ENCODE data around the gene OPN1MW2.
"Not testable (repeated sequence)": the region's sequence is repeated elsewhere in the genome, so short reads cannot be mapped to it uniquely, and the experiment has no call there.

OPN1MW2 gene

GRCh38 chrX:154219456-154219855 is at the start of gene OPN1MW2:
Gene OPN1MW2 (plus strand): TSS chrX:154219756. CDS start chrX:154219816, 60 bp downstream.
- not testable (repeated sequence) for DNase-seq

GRCh38 chrX:154172535-154172943 is 47.0 kb upstream of the OPN1MW2 start:
- DNase-seq, result not testable (repeated sequence)

GRCh38 chrX:154174356-154174755 is 45.2 kb upstream of the OPN1MW2 start:
- DNase-seq, result not testable (repeated sequence)

- not testable (repeated sequence) for DNase-seq
Observed at GRCh38 chrX:154182296-154182695, 37.3 kb upstream of the OPN1MW2 start, which contains the start of gene OPN1MW. Gene OPN1MW (plus strand): TSS chrX:154182596. CDS start chrX:154182678, 82 bp downstream.

- DNase-seq, result not testable (repeated sequence)
Observed at GRCh38 chrX:154183794-154184193, 35.8 kb upstream of the OPN1MW2 start.

- not testable (repeated sequence) for DNase-seq
Observed at GRCh38 chrX:154192846-154193245, 26.7 kb upstream of the OPN1MW2 start.

GRCh38 chrX:154194316-154194715 is 25.2 kb upstream of the OPN1MW2 start:
- DNase-seq, result not testable (repeated sequence)

- DNase-seq, result not testable (repeated sequence)
Observed at GRCh38 chrX:154196466-154196865, 23.1 kb upstream of the OPN1MW2 start.

- not testable (repeated sequence) for DNase-seq
Observed at GRCh38 chrX:154209670-154210418, 9.7 kb upstream of the OPN1MW2 start.

GRCh38 chrX:154211057-154211456 is 8.5 kb upstream of the OPN1MW2 start:
- not testable (repeated sequence) for DNase-seq

GRCh38 chrX:154211499-154211898 is 8.1 kb upstream of the OPN1MW2 start:
- DNase-seq, result not testable (repeated sequence)

GRCh38 chrX:154225292-154225691 is 5.7 kb downstream of the OPN1MW2 start:
- DNase-seq, result not testable (repeated sequence)

GRCh38 chrX:154226706-154227105 is 7.2 kb downstream of the OPN1MW2 start:
- not testable (repeated sequence) for DNase-seq

- DNase-seq, result not testable (repeated sequence)
Observed at GRCh38 chrX:154231443-154231842, 11.9 kb downstream of the OPN1MW2 start.

GRCh38 chrX:154233620-154234019 is 14.1 kb downstream of the OPN1MW2 start:
- DNase-seq, result not testable (repeated sequence)

- DNase-seq, result not testable (repeated sequence)
Observed at GRCh38 chrX:154238939-154239559, 19.5 kb downstream of the OPN1MW2 start.

GRCh38 chrX:154239982-154240503 is 20.5 kb downstream of the OPN1MW2 start:
- DNase-seq, result not testable (repeated sequence)

GRCh38 chrX:154247377-154248045 is 28.0 kb downstream of the OPN1MW2 start:
- DNase-seq, result not testable (repeated sequence)

- not testable (repeated sequence) for DNase-seq
Observed at GRCh38 chrX:154248076-154248475, 28.5 kb downstream of the OPN1MW2 start.

- DNase-seq, result not testable (repeated sequence)
Observed at GRCh38 chrX:154257282-154257681, 37.7 kb downstream of the OPN1MW2 start, which contains the start of gene OPN1MW3. Gene OPN1MW3 (plus strand): TSS chrX:154257582. CDS start chrX:154257620, 38 bp downstream.

GRCh38 chrX:154258711-154259110 is 39.2 kb downstream of the OPN1MW2 start:
- DNase-seq, result not testable (repeated sequence)

GRCh38 chrX:154263072-154263471 is 43.5 kb downstream of the OPN1MW2 start:
- DNase-seq, result not testable (repeated sequence)

- DNase-seq, result not testable (repeated sequence)
Observed at GRCh38 chrX:154269245-154269644, 49.7 kb downstream of the OPN1MW2 start.
